ENCODE measurements around the gene MORN5. TPM values are rescaled to one million over a fixed set of nuclear protein-coding genes. Genes with fewer than 3 reads are reported as not detected.

Gene MORN5
- total RNA-seq, 1 donor from 2014 or later = not detected

GRCh38 chr9:122125158-122125508, 34.6 kb upstream of the MORN5 start:
- H3K9me3 Mint-ChIP-seq = no peaks in the 10 kb centered on the region
- peak overlapping the region; percentile 38 for H3K4me3 Mint-ChIP-seq
- no peaks in the 10 kb centered on the region for H3K36me3 Mint-ChIP-seq
- DNase-seq (ENCODE audit: low spot score in 2 of 2, unreplicated experiment in 2 of 2) = peak; percentile 68 to 91
- TF ChIP-seq CTCF (IDR thresholded peaks at IDR 0.05; ENCODE audit: unreplicated experiment) = peak; percentile 80
- no peak overlapping the region for H3K27ac Mint-ChIP-seq
- H3K27me3 Mint-ChIP-seq (ENCODE audit: low read depth) = peaks cover 49% of the 10 kb centered on the region
- H3K4me1 Mint-ChIP-seq = peaks cover 15% of the 10 kb centered on the region

GRCh38 chr9:122125509-122126330, 34.0 kb upstream of the MORN5 start:
- Mint-ChIP-seq H3K27me3 (ENCODE audit: low read depth) (peaks cover 50% of the 10 kb centered on the region), H3K4me1 (peaks cover 15% of the 10 kb centered on the region), H3K36me3 (no peaks in the 10 kb centered on the region), H3K27ac (peak overlapping the region; percentile 45), H3K4me3 (peak overlapping the region; percentile 68), H3K9me3 (no peaks in the 10 kb centered on the region)
- DNase-seq (ENCODE audit: low spot score in 2 of 2, unreplicated experiment in 2 of 2) = no peak
- no peak for TF ChIP-seq CTCF (IDR thresholded peaks at IDR 0.05; ENCODE audit: unreplicated experiment)

GRCh38 chr9:122126331-122127261, 33.1 kb upstream of the MORN5 start:
- peak overlapping the region; percentile 68 for H3K4me3 Mint-ChIP-seq
- DNase-seq (ENCODE audit: low spot score in 2 of 2, unreplicated experiment in 2 of 2) = no peak
- H3K27ac Mint-ChIP-seq = peak overlapping the region; percentile 45
- no peak for TF ChIP-seq CTCF (IDR thresholded peaks at IDR 0.05; ENCODE audit: unreplicated experiment)
- H3K4me1 Mint-ChIP-seq = peaks cover 23% of the 10 kb centered on the region
- no peaks in the 10 kb centered on the region for H3K36me3 Mint-ChIP-seq
- H3K27me3 Mint-ChIP-seq (ENCODE audit: low read depth) = peaks cover 53% of the 10 kb centered on the region
- H3K9me3 Mint-ChIP-seq = no peaks in the 10 kb centered on the region

GRCh38 chr9:122127396-122127798, 32.3 kb upstream of the MORN5 start:
- H3K9me3 Mint-ChIP-seq = no peaks in the 10 kb centered on the region
- DNase-seq (ENCODE audit: low spot score in 2 of 2, unreplicated experiment in 2 of 2) = no peak
- no peaks in the 10 kb centered on the region for H3K36me3 Mint-ChIP-seq
- peak overlapping the region; percentile 34 for H3K4me3 Mint-ChIP-seq
- H3K27ac Mint-ChIP-seq = no peak overlapping the region
- no peak for TF ChIP-seq CTCF (IDR thresholded peaks at IDR 0.05; ENCODE audit: unreplicated experiment)
- H3K27me3 Mint-ChIP-seq (ENCODE audit: low read depth) = peaks cover 56% of the 10 kb centered on the region
- H3K4me1 Mint-ChIP-seq = peaks cover 28% of the 10 kb centered on the region

- DNase-seq (ENCODE audit: low spot score in 2 of 2, unreplicated experiment in 2 of 2) = no peak
- Mint-ChIP-seq H3K9me3 (no peaks in the 10 kb centered on the region), H3K27me3 (ENCODE audit: low read depth) (peaks cover 56% of the 10 kb centered on the region), H3K4me3 (no peak overlapping the region), H3K27ac (no peak overlapping the region), H3K36me3 (no peaks in the 10 kb centered on the region), H3K4me1 (peaks cover 28% of the 10 kb centered on the region)
- TF ChIP-seq CTCF (IDR thresholded peaks at IDR 0.05; ENCODE audit: unreplicated experiment) = no peak
Observed at GRCh38 chr9:122128007-122128968, 31.4 kb upstream of the MORN5 start.

Measured in mesothelial cell of epicardium (in vitro differentiated cells).